Karpas-422 (cell line): ENCODE results near the gene RFLNA. TPM values are rescaled to one million over a fixed set of nuclear protein-coding genes. Genes with fewer than 3 reads are reported as not detected.

Source experiments
- DNase-seq: peaks from one replicate; pipeline ENCODE4 v3.0.0-alpha.2; 2015
- H2AFZ ChIP-seq: fragments of 200-600 bp; sonication (generic); 2 replicates; pipeline ENCODE4 v1.6.1; 2014; ENCODE audit warnings: antibody characterized with exemption, low read length, mixed read lengths
- H3K27ac ChIP-seq: fragments of 200-600 bp; sonication (generic); 2 replicates; pipeline ENCODE4 v1.5.1; 2014; ENCODE audit warnings: mild to moderate bottlenecking, low read length, moderate library complexity
- H3K27me3 ChIP-seq: fragments of 200-600 bp; sonication (generic); 2 replicates; pipeline ENCODE4 v1.6.1; 2014; ENCODE audit warnings: low read length, mixed read lengths
- H3K36me3 ChIP-seq: fragments of 200-600 bp; sonication (generic); 2 replicates; pipeline ENCODE4 v1.6.1; 2014; ENCODE audit warnings: low read length, mixed read lengths; ENCODE audit not compliant: insufficient read depth
- H3K4me1 ChIP-seq: fragments of 200-600 bp; sonication (generic); 2 replicates; pipeline ENCODE4 v1.6.1; 2014; ENCODE audit warnings: mild to moderate bottlenecking, low read length, mixed read lengths
- H3K4me2 ChIP-seq: fragments of 200-600 bp; sonication (generic); 2 replicates; pipeline ENCODE4 v1.6.1; 2014; ENCODE audit warnings: low read length, low read depth, mild to moderate bottlenecking; ENCODE audit not compliant: poor library complexity, severe bottlenecking
- H3K4me3 ChIP-seq: fragments of 200-600 bp; sonication (generic); 2 replicates; pipeline ENCODE4 v1.5.1; 2014; ENCODE audit warnings: mild to moderate bottlenecking, antibody characterized with exemption, low read length, mixed read lengths
- H3K79me2 ChIP-seq: fragments of 200-600 bp; sonication (generic); 2 replicates; pipeline ENCODE4 v1.6.1; 2014; ENCODE audit warnings: mild to moderate bottlenecking, low read length, mixed read lengths
- H3K9ac ChIP-seq: fragments of 200-600 bp; sonication (generic); 2 replicates; pipeline ENCODE4 v1.6.0; 2014; ENCODE audit warnings: low read length
- H3K9me2 ChIP-seq: fragments of 200-600 bp; sonication (generic), shearing (Covaris generic); replicated peaks from 2 replicates; pipeline ENCODE4 v1.6.0; 2014; ENCODE audit warnings: mild to moderate bottlenecking, low read length, moderate library complexity; ENCODE audit not compliant: insufficient read depth
- H3K9me3 ChIP-seq: fragments of 300-700, 200-600 bp; sonication (generic); 2 replicates; pipeline ENCODE4 v1.6.1; 2014; ENCODE audit warnings: low read length, mixed read lengths
- H4K20me1 ChIP-seq: fragments of 200-600 bp; sonication (generic); 2 replicates; pipeline ENCODE4 v1.6.1; 2014; ENCODE audit warnings: mild to moderate bottlenecking, antibody characterized with exemption, low read length, low read depth; ENCODE audit not compliant: insufficient read depth
- total RNA-seq: library from RNA; depleted of rRNA; stranded (reverse); fragments of >200 nt; shearing (Covaris generic); gene quantifications from 2 replicates; pipeline ENCODE4 v1.2.3, GENCODE V29; 2014; ENCODE audit warnings: low replicate concordance

Gene RFLNA
- total RNA-seq, 1 experiment from 2014 or later: not detected

DNA sequence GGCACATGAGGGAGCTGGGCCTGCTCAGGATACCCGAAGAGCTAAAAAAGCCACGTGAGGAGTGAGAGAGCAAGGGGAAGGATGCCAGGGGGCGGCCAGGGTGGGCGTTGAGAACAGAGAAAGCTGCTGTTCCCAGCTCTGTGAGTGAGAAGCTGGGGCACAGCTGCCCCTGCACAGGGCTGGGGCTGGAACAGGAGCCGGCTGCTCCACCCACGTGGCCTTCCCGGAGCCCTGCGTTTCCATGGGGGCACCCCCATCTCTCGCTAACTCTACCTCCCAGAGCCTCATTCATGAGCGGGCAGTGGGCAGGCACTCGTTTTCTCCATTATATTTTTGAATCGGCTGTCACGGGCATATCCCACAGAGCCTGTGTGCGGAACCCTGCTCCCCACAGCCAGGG is 42.7 kb downstream of the RFLNA start:
- H3K9me3 ChIP-seq: no peaks in the 10 kb centered on the region
- no peak for DNase-seq
- H3K9ac ChIP-seq: no peak overlapping the region
- no peaks in the 10 kb centered on the region for H3K79me2 ChIP-seq
- no peak overlapping the region for H3K4me3 ChIP-seq
- H3K4me1 ChIP-seq: no peaks in the 10 kb centered on the region
- H3K27me3 ChIP-seq: no peaks in the 10 kb centered on the region
- H3K9me2 ChIP-seq: no peaks in the 10 kb centered on the region
- H2AFZ ChIP-seq: no peak overlapping the region
- no peak overlapping the region for H3K27ac ChIP-seq
- H4K20me1 ChIP-seq: no peaks in the 10 kb centered on the region
- H3K4me2 ChIP-seq: no peak overlapping the region
- peaks cover 30% of the 10 kb centered on the region for H3K36me3 ChIP-seq

DNA sequence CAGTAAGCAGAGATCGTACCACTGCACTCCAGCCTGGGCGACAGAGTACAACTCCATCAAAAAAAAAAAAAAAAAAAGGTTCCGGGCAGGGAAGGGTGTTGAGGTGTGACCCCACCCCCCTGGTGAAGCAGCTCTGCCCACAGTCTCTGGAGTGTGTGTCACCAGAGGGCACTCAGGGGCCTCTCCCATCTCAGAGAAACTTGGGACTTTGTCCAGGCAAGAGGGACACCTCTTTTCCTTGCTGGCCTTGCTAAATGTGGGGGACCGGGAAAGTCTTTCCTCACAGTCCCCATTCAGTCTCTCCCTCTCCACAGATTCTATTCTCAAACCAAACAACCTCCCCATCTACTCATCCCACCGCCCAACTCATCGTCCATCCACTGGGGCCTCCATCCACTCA is 43.6 kb downstream of the RFLNA start:
- Histone ChIP-seq H3K4me2 (no peak overlapping the region), H3K27ac (no peak overlapping the region), H3K4me3 (no peak overlapping the region), H3K36me3 (peaks cover 26% of the 10 kb centered on the region), H3K4me1 (no peaks in the 10 kb centered on the region), H3K9me2 (no peaks in the 10 kb centered on the region), H2AFZ (no peak overlapping the region), H4K20me1 (no peaks in the 10 kb centered on the region), H3K79me2 (no peaks in the 10 kb centered on the region), H3K27me3 (no peaks in the 10 kb centered on the region), H3K9ac (no peak overlapping the region), H3K9me3 (no peaks in the 10 kb centered on the region)
- no peak for DNase-seq

DNA sequence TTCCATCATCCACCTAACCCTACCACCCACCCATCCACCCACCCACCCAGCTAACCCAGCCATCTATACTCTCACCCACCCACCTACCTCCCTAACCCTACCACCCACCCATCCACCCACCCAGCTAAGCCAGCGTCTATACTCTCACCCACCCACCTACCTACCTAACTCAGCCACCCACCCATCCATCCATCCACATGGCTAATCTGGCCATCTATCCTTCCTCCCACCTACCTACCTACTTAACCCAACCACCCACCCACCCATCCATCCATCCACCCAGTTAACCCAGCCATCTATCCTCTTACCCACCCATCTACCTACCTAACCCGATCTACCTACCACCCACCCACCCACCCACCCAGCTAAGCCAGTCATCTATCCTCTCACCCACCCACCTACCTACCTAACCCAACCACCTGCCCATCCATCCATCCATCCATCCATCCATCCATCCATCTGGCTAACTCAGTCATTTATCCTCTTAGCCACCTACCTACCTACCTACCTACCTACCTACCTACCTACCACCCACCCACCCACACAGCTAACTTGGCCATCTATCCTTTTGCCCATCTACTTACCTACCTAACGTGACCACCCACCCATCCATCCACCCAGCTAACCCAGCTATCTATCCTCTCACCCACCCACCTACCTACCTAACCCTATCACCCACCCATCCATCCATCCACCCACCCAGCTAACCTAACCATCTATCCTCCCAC is 44.1 kb downstream of the RFLNA start:
- Histone ChIP-seq H3K9me3 (no peaks in the 10 kb centered on the region), H3K4me3 (no peak overlapping the region), H3K9me2 (no peaks in the 10 kb centered on the region), H3K4me2 (no peak overlapping the region), H3K9ac (no peak overlapping the region), H2AFZ (no peak overlapping the region), H4K20me1 (no peaks in the 10 kb centered on the region), H3K27me3 (no peaks in the 10 kb centered on the region), H3K27ac (no peak overlapping the region), H3K36me3 (peaks cover 22% of the 10 kb centered on the region), H3K79me2 (no peaks in the 10 kb centered on the region), H3K4me1 (no peaks in the 10 kb centered on the region)
- no peak for DNase-seq

GRCh38 chr12:124340080-124340900 is 45.4 kb downstream of the RFLNA start:
- H3K4me3 ChIP-seq: no peak overlapping the region
- DNase-seq: no peak
- H3K27me3 ChIP-seq: no peaks in the 10 kb centered on the region
- H3K4me1 ChIP-seq: no peaks in the 10 kb centered on the region
- H3K79me2 ChIP-seq: no peaks in the 10 kb centered on the region
- H3K9ac ChIP-seq: no peak overlapping the region
- no peak overlapping the region for H2AFZ ChIP-seq
- no peak overlapping the region for H3K27ac ChIP-seq
- H3K9me2 ChIP-seq: no peaks in the 10 kb centered on the region
- no peaks in the 10 kb centered on the region for H4K20me1 ChIP-seq
- no peaks in the 10 kb centered on the region for H3K9me3 ChIP-seq
- H3K4me2 ChIP-seq: no peak overlapping the region
- peaks cover 10% of the 10 kb centered on the region; the same call in 1 of the 2 replicates for H3K36me3 ChIP-seq

DNA sequence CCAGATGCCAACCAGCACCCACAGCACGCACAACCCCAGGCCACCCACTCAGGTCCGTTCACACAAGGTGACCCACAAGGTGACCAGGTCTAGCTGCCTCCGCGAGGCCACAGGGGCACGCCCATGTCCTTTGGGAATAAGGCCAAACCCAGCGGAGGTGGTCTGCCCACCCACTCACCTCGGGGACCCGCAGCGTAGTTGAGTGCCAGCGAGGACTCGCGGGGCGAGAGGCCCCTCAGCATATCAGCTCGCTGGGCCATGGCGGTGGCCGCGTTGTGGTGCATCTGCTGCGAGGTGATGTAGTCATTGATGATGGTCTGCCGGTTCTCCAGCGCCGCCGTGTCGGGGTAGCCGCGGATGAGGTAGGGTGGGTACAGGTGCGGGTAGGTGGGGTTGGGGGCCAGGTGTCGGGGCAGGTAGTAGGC is 46.8 kb downstream of the RFLNA start:
- Histone ChIP-seq H3K4me2 (no peak overlapping the region), H2AFZ (no peak overlapping the region), H4K20me1 (no peaks in the 10 kb centered on the region), H3K4me3 (no peak overlapping the region), H3K27ac (no peak overlapping the region), H3K79me2 (no peaks in the 10 kb centered on the region), H3K9me3 (no peaks in the 10 kb centered on the region), H3K36me3 (peaks cover 12% of the 10 kb centered on the region; the same call in 1 of the 2 replicates), H3K4me1 (no peaks in the 10 kb centered on the region), H3K9me2 (no peaks in the 10 kb centered on the region), H3K9ac (no peak overlapping the region), H3K27me3 (no peaks in the 10 kb centered on the region)
- DNase-seq: no peak

GRCh38 chr12:124344022-124344421 is 49.1 kb downstream of the RFLNA start:
- Histone ChIP-seq H2AFZ (no peak overlapping the region), H3K4me2 (no peak overlapping the region), H3K9ac (no peak overlapping the region), H4K20me1 (peaks cover 7% of the 10 kb centered on the region; the same call in 1 of the 2 replicates), H3K9me3 (no peaks in the 10 kb centered on the region), H3K79me2 (no peaks in the 10 kb centered on the region), H3K27me3 (no peaks in the 10 kb centered on the region), H3K27ac (no peak overlapping the region), H3K4me1 (no peaks in the 10 kb centered on the region), H3K4me3 (no peak overlapping the region), H3K36me3 (peaks cover 15% of the 10 kb centered on the region; the same call in 1 of the 2 replicates), H3K9me2 (no peaks in the 10 kb centered on the region)
- no peak for DNase-seq

DNA sequence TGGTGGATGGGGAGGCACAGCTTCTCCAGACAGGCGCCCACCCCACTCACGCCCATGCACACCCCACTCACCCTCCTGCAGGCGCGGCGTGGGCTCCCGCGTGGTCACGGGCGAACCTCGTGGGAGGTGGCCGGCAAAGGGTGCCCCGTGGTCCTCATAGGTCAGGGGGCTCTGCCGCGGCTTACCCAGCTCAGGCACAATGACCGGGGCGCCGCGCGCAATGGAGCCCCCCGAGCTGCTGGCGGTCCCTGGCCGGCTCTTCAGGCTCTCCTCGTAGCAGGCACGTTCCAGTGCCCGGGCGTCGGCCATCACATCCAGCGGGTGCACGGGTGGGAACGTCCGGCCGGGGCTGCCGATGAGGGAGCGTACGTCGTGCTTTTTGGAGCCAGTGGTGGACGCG is 49.6 kb downstream of the RFLNA start:
- no peak overlapping the region for H2AFZ ChIP-seq
- no peaks in the 10 kb centered on the region for H3K9me3 ChIP-seq
- no peaks in the 10 kb centered on the region for H3K79me2 ChIP-seq
- no peak overlapping the region for H3K27ac ChIP-seq
- H3K27me3 ChIP-seq: no peaks in the 10 kb centered on the region
- DNase-seq: no peak
- H3K9ac ChIP-seq: no peak overlapping the region
- H3K4me3 ChIP-seq: no peak overlapping the region
- no peaks in the 10 kb centered on the region for H3K4me1 ChIP-seq
- peaks cover 7% of the 10 kb centered on the region; the same call in 1 of the 2 replicates for H4K20me1 ChIP-seq
- no peaks in the 10 kb centered on the region for H3K9me2 ChIP-seq
- H3K36me3 ChIP-seq: peaks cover 15% of the 10 kb centered on the region; the same call in 1 of the 2 replicates
- H3K4me2 ChIP-seq: no peak overlapping the region

GRCh38 chr12:124345795-124346194 is 50.9 kb downstream of the RFLNA start:
- Histone ChIP-seq H3K36me3 (peaks cover 20% of the 10 kb centered on the region), H3K27ac (no peak overlapping the region), H3K9me3 (no peaks in the 10 kb centered on the region), H3K4me1 (no peaks in the 10 kb centered on the region), H3K4me3 (no peak overlapping the region), H4K20me1 (peaks cover 7% of the 10 kb centered on the region; the same call in 1 of the 2 replicates), H3K4me2 (no peak overlapping the region), H2AFZ (no peak overlapping the region), H3K9me2 (no peaks in the 10 kb centered on the region), H3K79me2 (no peaks in the 10 kb centered on the region), H3K9ac (no peak overlapping the region), H3K27me3 (no peaks in the 10 kb centered on the region)
- DNase-seq: no peak
